ENCODE measurements around the gene HOXA1.

The HOXA1 gene

DNA sequence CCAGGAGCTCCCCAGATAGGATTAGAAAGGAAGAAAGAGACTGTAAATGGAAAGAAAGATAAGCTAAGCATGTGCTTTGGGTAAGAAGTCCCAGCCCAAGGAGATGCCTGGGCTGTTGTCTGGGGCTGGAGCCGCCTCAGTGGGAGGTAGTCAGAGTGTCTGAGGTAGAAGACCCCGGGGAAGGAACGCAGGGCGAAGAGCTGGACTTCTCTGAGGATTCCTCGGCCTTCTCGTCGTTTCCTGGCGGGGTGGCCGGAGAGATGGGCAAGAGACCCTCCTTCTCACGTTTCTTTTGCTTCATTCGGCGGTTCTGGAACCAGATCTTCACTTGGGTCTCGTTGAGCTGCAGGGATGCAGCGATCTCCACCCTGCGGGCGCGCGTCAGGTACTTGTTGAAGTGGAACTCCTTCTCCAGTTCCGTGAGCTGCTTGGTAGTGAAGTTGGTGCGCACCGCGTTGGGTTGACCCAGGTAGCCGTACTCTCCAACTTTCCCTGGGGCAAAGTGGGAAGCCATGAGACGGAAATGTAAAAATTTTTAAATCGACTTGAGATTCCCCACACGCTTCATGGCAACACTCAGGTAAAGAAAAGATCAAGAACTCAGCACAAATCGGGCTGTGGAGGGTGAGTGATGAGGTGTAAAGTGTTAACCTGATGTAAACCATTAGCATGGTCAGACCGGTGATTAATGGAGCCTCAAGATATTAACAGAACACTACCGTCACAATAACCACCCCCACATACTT lies 1.3 kb downstream of the HOXA1 start:
- TF ChIP-seq, protein P1, sequence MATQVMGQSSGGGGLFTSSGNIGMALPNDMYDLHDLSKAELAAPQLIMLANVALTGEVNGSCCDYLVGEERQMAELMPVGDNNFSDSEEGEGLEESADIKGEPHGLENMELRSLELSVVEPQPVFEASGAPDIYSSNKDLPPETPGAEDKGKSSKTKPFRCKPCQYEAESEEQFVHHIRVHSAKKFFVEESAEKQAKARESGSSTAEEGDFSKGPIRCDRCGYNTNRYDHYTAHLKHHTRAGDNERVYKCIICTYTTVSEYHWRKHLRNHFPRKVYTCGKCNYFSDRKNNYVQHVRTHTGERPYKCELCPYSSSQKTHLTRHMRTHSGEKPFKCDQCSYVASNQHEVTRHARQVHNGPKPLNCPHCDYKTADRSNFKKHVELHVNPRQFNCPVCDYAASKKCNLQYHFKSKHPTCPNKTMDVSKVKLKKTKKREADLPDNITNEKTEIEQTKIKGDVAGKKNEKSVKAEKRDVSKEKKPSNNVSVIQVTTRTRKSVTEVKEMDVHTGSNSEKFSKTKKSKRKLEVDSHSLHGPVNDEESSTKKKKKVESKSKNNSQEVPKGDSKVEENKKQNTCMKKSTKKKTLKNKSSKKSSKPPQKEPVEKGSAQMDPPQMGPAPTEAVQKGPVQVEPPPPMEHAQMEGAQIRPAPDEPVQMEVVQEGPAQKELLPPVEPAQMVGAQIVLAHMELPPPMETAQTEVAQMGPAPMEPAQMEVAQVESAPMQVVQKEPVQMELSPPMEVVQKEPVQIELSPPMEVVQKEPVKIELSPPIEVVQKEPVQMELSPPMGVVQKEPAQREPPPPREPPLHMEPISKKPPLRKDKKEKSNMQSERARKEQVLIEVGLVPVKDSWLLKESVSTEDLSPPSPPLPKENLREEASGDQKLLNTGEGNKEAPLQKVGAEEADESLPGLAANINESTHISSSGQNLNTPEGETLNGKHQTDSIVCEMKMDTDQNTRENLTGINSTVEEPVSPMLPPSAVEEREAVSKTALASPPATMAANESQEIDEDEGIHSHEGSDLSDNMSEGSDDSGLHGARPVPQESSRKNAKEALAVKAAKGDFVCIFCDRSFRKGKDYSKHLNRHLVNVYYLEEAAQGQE (IDR thresholded peaks at IDR 0.05; ENCODE audit: insufficient replicate concordance, low read depth): no peak
- TF ChIP-seq, protein P2, sequence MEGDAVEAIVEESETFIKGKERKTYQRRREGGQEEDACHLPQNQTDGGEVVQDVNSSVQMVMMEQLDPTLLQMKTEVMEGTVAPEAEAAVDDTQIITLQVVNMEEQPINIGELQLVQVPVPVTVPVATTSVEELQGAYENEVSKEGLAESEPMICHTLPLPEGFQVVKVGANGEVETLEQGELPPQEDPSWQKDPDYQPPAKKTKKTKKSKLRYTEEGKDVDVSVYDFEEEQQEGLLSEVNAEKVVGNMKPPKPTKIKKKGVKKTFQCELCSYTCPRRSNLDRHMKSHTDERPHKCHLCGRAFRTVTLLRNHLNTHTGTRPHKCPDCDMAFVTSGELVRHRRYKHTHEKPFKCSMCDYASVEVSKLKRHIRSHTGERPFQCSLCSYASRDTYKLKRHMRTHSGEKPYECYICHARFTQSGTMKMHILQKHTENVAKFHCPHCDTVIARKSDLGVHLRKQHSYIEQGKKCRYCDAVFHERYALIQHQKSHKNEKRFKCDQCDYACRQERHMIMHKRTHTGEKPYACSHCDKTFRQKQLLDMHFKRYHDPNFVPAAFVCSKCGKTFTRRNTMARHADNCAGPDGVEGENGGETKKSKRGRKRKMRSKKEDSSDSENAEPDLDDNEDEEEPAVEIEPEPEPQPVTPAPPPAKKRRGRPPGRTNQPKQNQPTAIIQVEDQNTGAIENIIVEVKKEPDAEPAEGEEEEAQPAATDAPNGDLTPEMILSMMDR (IDR thresholded peaks at IDR 0.05; ENCODE audit: insufficient read depth, low read length): no peak
- TF ChIP-seq POLR2AphosphoS5 (IDR thresholded peaks at IDR 0.05; ENCODE audit: low read depth): no peak
- no peak for TF ChIP-seq GABPA (IDR thresholded peaks at IDR 0.05; ENCODE audit: low read depth)
- TF ChIP-seq SPI1 (IDR thresholded peaks at IDR 0.05; ENCODE audit: borderline replicate concordance, low read depth): no peak
- no peak for DNase-seq (ENCODE audit: low read depth in 1 of 2, low spot score in 1 of 2)
- H3K27me3 ChIP-seq (ENCODE audit: insufficient read depth, poor library complexity, severe bottlenecking): peaks cover 27% of the 10 kb centered on the region
- H3K4me3 ChIP-seq (replicated peaks; ENCODE audit: insufficient read depth, low read length): no peak overlapping the region
- no peak overlapping the region for H3K27ac ChIP-seq (replicated peaks)

DNA sequence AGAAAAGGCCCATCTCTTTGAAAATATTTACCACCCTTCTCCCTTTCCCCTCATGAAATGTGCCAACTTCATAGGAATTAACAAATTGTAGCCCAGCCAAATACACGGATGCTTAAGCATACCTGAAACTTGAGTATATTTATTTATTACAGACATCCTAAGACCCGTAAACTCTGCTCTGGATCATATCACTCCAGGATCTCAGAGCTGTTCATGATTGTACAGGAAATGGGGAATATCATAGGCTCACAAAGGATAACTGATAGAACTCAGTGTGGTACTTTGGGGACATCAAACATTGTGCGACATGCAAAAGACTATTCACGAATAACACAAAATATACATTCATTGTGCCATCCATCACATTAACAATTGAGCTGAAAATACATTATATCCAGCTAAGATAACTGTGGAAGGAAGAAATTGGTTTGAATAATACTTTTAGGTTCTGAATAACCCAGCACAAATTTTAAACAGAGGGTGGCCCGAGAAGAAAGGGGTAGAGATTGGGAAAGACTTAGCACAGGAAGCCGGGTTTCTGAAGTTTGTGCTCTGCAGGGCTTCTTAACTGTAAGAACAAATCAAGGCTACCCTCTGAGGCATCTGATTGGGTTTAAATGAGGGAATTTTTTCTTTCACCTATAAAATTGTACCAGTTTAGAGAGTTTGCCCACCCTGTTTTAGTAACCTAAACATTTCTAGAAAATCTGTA lies 2.5 kb downstream of the HOXA1 start:
- no peak for DNase-seq (ENCODE audit: low read depth in 1 of 2, low spot score in 1 of 2)
- H3K27me3 ChIP-seq (ENCODE audit: insufficient read depth, poor library complexity, severe bottlenecking): peaks cover 34% of the 10 kb centered on the region

DNA sequence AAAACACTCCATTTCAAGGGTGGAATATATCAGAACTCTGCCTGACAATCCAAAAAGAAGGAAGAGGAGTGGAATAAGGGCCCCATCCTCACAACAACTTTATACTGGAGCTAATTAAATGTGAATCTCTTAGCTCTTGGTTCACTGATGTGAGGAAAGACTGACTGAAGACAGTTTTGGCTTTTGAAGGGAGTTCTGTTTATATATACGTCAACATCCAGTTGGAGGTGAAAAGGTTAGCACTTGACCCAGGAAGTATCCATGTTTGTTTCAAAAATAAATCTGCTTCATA lies 3.0 kb downstream of the HOXA1 start:
- no peak for DNase-seq (ENCODE audit: low read depth in 1 of 2, low spot score in 1 of 2)
- no peak overlapping the region for H3K27ac ChIP-seq (replicated peaks)
- H3K4me3 ChIP-seq (replicated peaks; ENCODE audit: insufficient read depth, low read length): no peak overlapping the region
- TF ChIP-seq, protein P2 (IDR thresholded peaks at IDR 0.05; ENCODE audit: insufficient read depth, low read length): no peak
- TF ChIP-seq, protein P1 (IDR thresholded peaks at IDR 0.05; ENCODE audit: insufficient replicate concordance, low read depth): no peak
- TF ChIP-seq SPI1 (IDR thresholded peaks at IDR 0.05; ENCODE audit: borderline replicate concordance, low read depth) (no peak), GABPA (IDR thresholded peaks at IDR 0.05; ENCODE audit: low read depth) (no peak), POLR2AphosphoS5 (IDR thresholded peaks at IDR 0.05; ENCODE audit: low read depth) (no peak)
- peaks cover 38% of the 10 kb centered on the region for H3K27me3 ChIP-seq (ENCODE audit: insufficient read depth, poor library complexity, severe bottlenecking)

More for the DNA sequence above, 2.5 kb downstream of the HOXA1 start:
- TF ChIP-seq, protein P2 (IDR thresholded peaks at IDR 0.05; ENCODE audit: insufficient read depth, low read length): no peak
- TF ChIP-seq, protein P1 (IDR thresholded peaks at IDR 0.05; ENCODE audit: insufficient replicate concordance, low read depth): no peak
- no peak for TF ChIP-seq SPI1 (IDR thresholded peaks at IDR 0.05; ENCODE audit: borderline replicate concordance, low read depth)
- no peak for TF ChIP-seq POLR2AphosphoS5 (IDR thresholded peaks at IDR 0.05; ENCODE audit: low read depth)
- TF ChIP-seq GABPA (IDR thresholded peaks at IDR 0.05; ENCODE audit: low read depth): no peak
- H3K4me3 ChIP-seq (replicated peaks; ENCODE audit: insufficient read depth, low read length): no peak overlapping the region
- H3K27ac ChIP-seq (replicated peaks): no peak overlapping the region

All from HL-60 (cell line).